KBM-7 (cell line): ENCODE data around the gene LITAF.
"Not testable (repeated sequence)": the region's sequence is repeated elsewhere in the genome, so short reads cannot be mapped to it uniquely, and the experiment has no call there.

ENCODE experiments used
- DNase-seq: peaks from one replicate; pipeline ENCODE4 v3.0.0-alpha.2; 2015
- in situ Hi-C: fragments of 300-500 bp; cut with MboI; formaldehyde crosslinking; loops from 2 replicates; pipeline ENCODE4 v1.14.3; 2020; ENCODE audit warnings: low sequenced_read_pairs, low pct_unique_long_range_greater_than_20kb, mixed read lengths

LITAF gene

GRCh38 chr16:11536104-11536866, 50.4 kb downstream of the LITAF start:
- DNase-seq, result no peak
- in situ Hi-C loops, result no loop called here

- in situ Hi-C loops, result no loop called here
- no peak for DNase-seq
These were observed 51.2 kb downstream of the LITAF start for GRCh38 chr16:11535494-11535893.

GRCh38 chr16:11534262-11534661, 52.5 kb downstream of the LITAF start:
- in situ Hi-C loops, result no loop called here
- DNase-seq, result no peak

GRCh38 chr16:11533588-11533987, 53.1 kb downstream of the LITAF start:
- DNase-seq, result no peak
- in situ Hi-C loops, result no loop called here

- in situ Hi-C loops, result no loop called here
- no peak for DNase-seq
These were observed 56.4 kb downstream of the LITAF start for GRCh38 chr16:11530171-11530940.

- in situ Hi-C loops, result no loop called here
- DNase-seq, result no peak
These were observed 57.4 kb downstream of the LITAF start for GRCh38 chr16:11529285-11529684.

GRCh38 chr16:11528053-11528452, 58.7 kb downstream of the LITAF start:
- in situ Hi-C loops, result no loop called here
- DNase-seq, result no peak

GRCh38 chr16:11526655-11527350, 59.9 kb downstream of the LITAF start:
- DNase-seq, result no peak
- in situ Hi-C loops, result no loop called here

- DNase-seq, result no peak
- in situ Hi-C loops, result loop anchor here (25.0 kb wide), 1 partner anchor 562 kb away; no protein-coding TSS in a partner anchor
These were observed 62.5 kb downstream of the LITAF start for GRCh38 chr16:11524098-11524760.

GRCh38 chr16:11521055-11521454, 65.7 kb downstream of the LITAF start:
- in situ Hi-C loops, result loop anchor here (25.0 kb wide), 1 partner anchor 559 kb away; no protein-coding TSS in a partner anchor
- no peak for DNase-seq

GRCh38 chr16:11520442-11520841, 66.3 kb downstream of the LITAF start:
- in situ Hi-C loops, result loop anchor here (25.0 kb wide), 1 partner anchor 558 kb away; no protein-coding TSS in a partner anchor
- no peak for DNase-seq

GRCh38 chr16:11517961-11518360, 68.8 kb downstream of the LITAF start:
- in situ Hi-C loops, result loop anchor here (25.0 kb wide), 1 partner anchor 556 kb away; no protein-coding TSS in a partner anchor
- no peak for DNase-seq

- in situ Hi-C loops, result loop anchor here (25.0 kb wide), 1 partner anchor 553 kb away; no protein-coding TSS in a partner anchor
- no peak for DNase-seq
These were observed 70.9 kb downstream of the LITAF start for GRCh38 chr16:11515540-11516430.

- in situ Hi-C loops, result loop anchor here (25.0 kb wide), 1 partner anchor 552 kb away; no protein-coding TSS in a partner anchor
These were observed 72.4 kb downstream of the LITAF start for GRCh38 chr16:11514283-11514682.

GRCh38 chr16:11513366-11513765, 73.4 kb downstream of the LITAF start:
- not testable (repeated sequence) for DNase-seq
- in situ Hi-C loops, result loop anchor here (25.0 kb wide), 1 partner anchor 551 kb away; no protein-coding TSS in a partner anchor

More at GRCh38 chr16:11514283-11514682, 72.4 kb downstream of the LITAF start:
- DNase-seq, result no peak

- in situ Hi-C loops, result loop anchor here (25.0 kb wide), 1 partner anchor 550 kb away; no protein-coding TSS in a partner anchor
These were observed 74.9 kb downstream of the LITAF start for GRCh38 chr16:11511801-11512200.

GRCh38 chr16:11511328-11511727, 75.4 kb downstream of the LITAF start:
- no peak for DNase-seq
- in situ Hi-C loops, result loop anchor here (25.0 kb wide), 1 partner anchor 549 kb away; no protein-coding TSS in a partner anchor

More at GRCh38 chr16:11511801-11512200, 74.9 kb downstream of the LITAF start:
- DNase-seq, result no peak
